CD4-positive, alpha-beta T cell (primary cell): ENCODE measurements around the gene PTDSS2. TPM values are rescaled to one million over a fixed set of nuclear protein-coding genes. Genes with fewer than 3 reads are reported as not detected.
"Not testable (repeated sequence)": the region's sequence is repeated elsewhere in the genome, so short reads cannot be mapped to it uniquely, and the experiment has no call there.

Source experiments
- ATAC-seq: fragments of 200-7000 bp; cut with Tn5 transposase; one replicate; pipeline ENCODE4 v1.10.0; 2022; ENCODE audit warnings: mild to moderate bottlenecking; ENCODE audit not compliant: poor library complexity
- CTCF ChIA-PET: fragments of 350-600 bp; sonication (Branson Sonifier 250); formaldehyde crosslinking; loops from one replicate; lab custom pipeline; 2021; ENCODE audit warnings: antibody characterized with exemption, inconsistent platforms; lab: Charles Lee
- POLR2A ChIA-PET: fragments of 350-600 bp; sonication (Branson Sonifier 250); formaldehyde crosslinking; loops from one replicate; lab custom pipeline; 2021; ENCODE audit warnings: antibody characterized with exemption, inconsistent platforms; lab: Charles Lee
- DNase-seq, 14 experiments: peaks; one replicate each; pipeline ENCODE4 v3.0.0-alpha.2; 2013 to 2020; ENCODE audit warnings: mixed read lengths in 2 of 14
- H3K27ac ChIP-seq, 2 donors: one replicate each; pipeline versions ENCODE4 v1.5.1 to v1.7.0; 2013; ENCODE audit warnings: low read length in 2 of 2, low read depth in 1 of 2, mild to moderate bottlenecking in 1 of 2
- H3K27me3 ChIP-seq, 2 experiments: 1 replicate in 1 of 2; 2 replicates in 1 of 2; pipeline versions ENCODE4 v1.6.1 to v1.7.0; 2013; ENCODE audit warnings: low read length in 2 of 2, control low read depth in 1 of 2, mild to moderate bottlenecking in 1 of 2, moderate library complexity in 1 of 2; ENCODE audit not compliant: insufficient read depth in 2 of 2, control insufficient read depth in 1 of 2
- H3K36me3 ChIP-seq: one replicate; pipeline ENCODE4 v1.6.1; 2013; ENCODE audit warnings: low read length, control low read depth; ENCODE audit not compliant: insufficient read depth
- H3K4me1 ChIP-seq: one replicate; pipeline ENCODE4 v1.6.1; 2013; ENCODE audit warnings: low read length, control low read depth; ENCODE audit not compliant: insufficient read depth
- H3K4me3 ChIP-seq: one replicate; pipeline ENCODE4 v1.5.1; 2013; ENCODE audit warnings: mild to moderate bottlenecking, low read length, moderate library complexity
- H3K9me3 ChIP-seq, 2 experiments: 1 replicate in 1 of 2; 2 replicates in 1 of 2; pipeline versions ENCODE4 v1.6.1 to v1.7.0; 2013; ENCODE audit warnings: low read length in 2 of 2, mild to moderate bottlenecking in 2 of 2, control low read depth in 1 of 2, moderate library complexity in 1 of 2; ENCODE audit not compliant: control insufficient read depth in 1 of 2, insufficient read depth in 1 of 2
- H3K27ac Mint-ChIP-seq: one replicate; pipeline ENCODE4 v1.8.0; 2020; ENCODE audit warnings: mixed read lengths
- H3K27me3 Mint-ChIP-seq: one replicate; pipeline ENCODE4 v1.8.0; 2021; ENCODE audit warnings: mixed read lengths
- H3K36me3 Mint-ChIP-seq: one replicate; pipeline ENCODE4 v1.8.0; 2021; ENCODE audit warnings: low read depth, mixed read lengths
- H3K4me1 Mint-ChIP-seq: one replicate; pipeline ENCODE4 v1.8.0; 2021; ENCODE audit warnings: low read depth, mixed read lengths
- H3K4me3 Mint-ChIP-seq: one replicate; pipeline ENCODE4 v1.8.0; 2020; ENCODE audit warnings: mild to moderate bottlenecking, mixed read lengths
- H3K9me3 Mint-ChIP-seq: one replicate; pipeline ENCODE4 v1.8.0; 2020; ENCODE audit warnings: mixed read lengths
- intact Hi-C, 2 experiments: fragments of 100-400 bp; cut with DNase I in 1 of 2; cut with micrococcal nuclease in 1 of 2; formaldehyde crosslinking; loops; one replicate each; pipeline versions ENCODE4 v1.15.1 to v1.9.0; 2023 to 2025; cut with DNase I, micrococcal nuclease
- polyA plus RNA-seq, 2 donors: library from polyadenylated mRNA; unstranded; fragments of 120-200 nt; gene quantifications; one replicate each; pipeline ENCODE4 v1.2.1, GENCODE V29; 2013
- total RNA-seq, 174 experiments: library from RNA in 2 of 174; stranded (reverse) in 2 of 174; gene quantifications; one replicate each; pipeline ENCODE4 v1.2.3 and lab custom pipeline; 2021 to 2026
- TF ChIP-seq, protein P1 (sequence below): fragments of 200-600 bp; IDR thresholded peaks from one replicate; pipeline ENCODE4 v1.8.0; 2022; ENCODE audit warnings: antibody characterized with exemption, mild to moderate bottlenecking

The PTDSS2 gene
- total RNA-seq (10 to 100 TPM; 15.2 to 18.4 TPM), total RNA-seq (lab: John Stamatoyannopoulos, UW) (7.3 to 34.3 (median 19.0) reads per million in 172 experiments)
- polyA plus RNA-seq (2013, experiment 1 of 2) = 10.5 TPM
- 10.9 TPM for polyA plus RNA-seq (2013, experiment 2 of 2)

DNA sequence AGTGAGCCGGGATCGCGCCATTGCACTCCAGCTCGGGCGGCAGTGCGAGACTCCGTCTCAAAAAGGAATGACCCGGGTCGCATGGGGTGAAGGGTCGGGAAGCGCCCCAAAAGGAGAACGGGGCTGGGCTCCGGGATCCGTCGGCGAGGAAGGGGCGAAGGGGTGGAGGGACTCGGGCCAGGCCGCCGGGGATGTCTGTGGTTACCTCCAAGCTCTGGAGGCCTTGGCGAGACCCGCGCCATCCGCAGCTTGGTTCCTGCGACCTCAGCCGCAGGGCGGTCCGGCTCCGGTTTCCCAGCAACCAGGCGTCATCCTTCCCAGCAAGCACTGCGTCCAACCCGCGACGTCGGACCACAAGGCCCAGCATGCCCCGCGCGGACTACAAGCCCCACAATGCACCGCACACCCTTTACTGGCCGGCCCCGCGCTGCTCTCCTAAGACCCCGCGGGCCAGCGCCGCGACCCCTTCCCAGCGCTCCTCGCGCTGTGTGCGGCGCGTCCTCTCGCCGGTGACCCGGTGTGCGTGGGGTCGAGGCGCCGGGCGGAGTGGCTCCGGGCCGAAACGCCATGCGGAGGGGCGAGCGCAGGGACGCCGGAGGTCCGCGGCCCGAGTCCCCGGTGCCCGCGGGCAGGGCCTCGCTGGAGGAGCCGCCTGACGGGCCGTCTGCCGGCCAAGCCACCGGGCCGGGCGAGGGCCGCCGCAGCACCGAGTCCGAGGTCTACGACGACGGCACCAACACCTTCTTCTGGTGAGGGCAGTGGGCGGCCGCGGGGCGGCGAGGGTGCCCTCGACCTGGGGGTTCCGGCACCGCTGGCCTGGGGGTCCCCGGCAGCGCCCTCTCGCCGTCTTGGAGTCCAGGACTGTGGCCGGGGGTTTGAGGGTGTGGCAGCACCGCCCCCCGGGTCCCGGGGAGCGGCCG lies at the start of gene PTDSS2:
PTDSS2 (plus strand) TSS at position 391 of the 920 bp plus-strand sequence; CDS start at position 568, 177 bp downstream.
- TF ChIP-seq, protein P1, sequence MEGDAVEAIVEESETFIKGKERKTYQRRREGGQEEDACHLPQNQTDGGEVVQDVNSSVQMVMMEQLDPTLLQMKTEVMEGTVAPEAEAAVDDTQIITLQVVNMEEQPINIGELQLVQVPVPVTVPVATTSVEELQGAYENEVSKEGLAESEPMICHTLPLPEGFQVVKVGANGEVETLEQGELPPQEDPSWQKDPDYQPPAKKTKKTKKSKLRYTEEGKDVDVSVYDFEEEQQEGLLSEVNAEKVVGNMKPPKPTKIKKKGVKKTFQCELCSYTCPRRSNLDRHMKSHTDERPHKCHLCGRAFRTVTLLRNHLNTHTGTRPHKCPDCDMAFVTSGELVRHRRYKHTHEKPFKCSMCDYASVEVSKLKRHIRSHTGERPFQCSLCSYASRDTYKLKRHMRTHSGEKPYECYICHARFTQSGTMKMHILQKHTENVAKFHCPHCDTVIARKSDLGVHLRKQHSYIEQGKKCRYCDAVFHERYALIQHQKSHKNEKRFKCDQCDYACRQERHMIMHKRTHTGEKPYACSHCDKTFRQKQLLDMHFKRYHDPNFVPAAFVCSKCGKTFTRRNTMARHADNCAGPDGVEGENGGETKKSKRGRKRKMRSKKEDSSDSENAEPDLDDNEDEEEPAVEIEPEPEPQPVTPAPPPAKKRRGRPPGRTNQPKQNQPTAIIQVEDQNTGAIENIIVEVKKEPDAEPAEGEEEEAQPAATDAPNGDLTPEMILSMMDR = no peak
- CTCF ChIA-PET = interaction anchor here (0.7 to 2.5 kb wide), 16 partner anchors 9 to 243 kb away, joined by 3 to 39 read pairs (median 6); partner anchors contain the start of genes ANO9, BET1L, RIC8A and RNH1
- peaks cover 23% of the 10 kb centered on the region for H3K36me3 Mint-ChIP-seq

DNA sequence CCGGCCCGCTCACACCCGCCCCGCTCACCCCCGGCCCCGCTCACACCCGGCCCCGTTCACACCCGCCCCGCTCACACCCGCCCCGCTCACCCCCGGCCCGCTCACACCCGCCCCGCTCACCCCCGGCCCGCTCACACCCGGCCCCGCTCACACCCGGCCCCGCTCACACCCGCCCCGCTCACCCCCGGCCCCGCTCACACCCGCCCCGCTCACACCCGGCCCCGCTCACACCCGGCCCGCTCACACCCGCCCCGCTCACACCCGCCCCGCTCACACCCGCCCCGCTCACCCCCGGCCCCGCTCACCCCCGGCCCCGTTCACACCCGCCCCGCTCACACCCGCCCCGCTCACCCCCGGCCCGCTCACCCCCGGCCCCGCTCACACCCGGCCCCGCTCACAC lies 48.9 kb upstream of the PTDSS2 start:
- H3K9me3 ChIP-seq = not testable (repeated sequence)

More for the DNA sequence above, at the start of gene PTDSS2:
- peaks cover 39% of the 10 kb centered on the region for H3K4me1 ChIP-seq
- H3K36me3 ChIP-seq = peaks cover 16% of the 10 kb centered on the region
- H3K27ac ChIP-seq = peak within 1 kb of the TSS; percentile 84 to 89
- no peaks in the 10 kb centered on the region for H3K27me3 ChIP-seq
- Mint-ChIP-seq H3K9me3 (no peaks in the 10 kb centered on the region), H3K27ac (peak within 1 kb of the TSS; percentile 95), H3K27me3 (no peaks in the 10 kb centered on the region), H3K4me1 (peaks cover 30% of the 10 kb centered on the region), H3K4me3 (peak within 1 kb of the TSS; percentile 99)
- DNase-seq (peak; percentile 88 to 98 (median 94)), ATAC-seq (peak; percentile 71)
- intact Hi-C loops = loop anchor here (1.0 to 10.0 kb wide), 9 partner anchors 43 to 243 kb away; partner anchors contain the start of genes BET1L (in 2 of the 2), RIC8A (in 2 of the 2), PSMD13 (in 1 of the 2) and RNH1 (in 1 of the 2)
- H3K4me3 ChIP-seq = peak within 1 kb of the TSS; percentile 60
- POLR2A ChIA-PET = interaction anchor here (0.6 to 4.7 kb wide), 19 partner anchors 8 to 243 kb away, joined by 3 to 88 read pairs (median 5); partner anchors contain the start of genes ANO9, BET1L, PSMD13 and RIC8A
- H3K9me3 ChIP-seq = no peaks in the 10 kb centered on the region

DNA sequence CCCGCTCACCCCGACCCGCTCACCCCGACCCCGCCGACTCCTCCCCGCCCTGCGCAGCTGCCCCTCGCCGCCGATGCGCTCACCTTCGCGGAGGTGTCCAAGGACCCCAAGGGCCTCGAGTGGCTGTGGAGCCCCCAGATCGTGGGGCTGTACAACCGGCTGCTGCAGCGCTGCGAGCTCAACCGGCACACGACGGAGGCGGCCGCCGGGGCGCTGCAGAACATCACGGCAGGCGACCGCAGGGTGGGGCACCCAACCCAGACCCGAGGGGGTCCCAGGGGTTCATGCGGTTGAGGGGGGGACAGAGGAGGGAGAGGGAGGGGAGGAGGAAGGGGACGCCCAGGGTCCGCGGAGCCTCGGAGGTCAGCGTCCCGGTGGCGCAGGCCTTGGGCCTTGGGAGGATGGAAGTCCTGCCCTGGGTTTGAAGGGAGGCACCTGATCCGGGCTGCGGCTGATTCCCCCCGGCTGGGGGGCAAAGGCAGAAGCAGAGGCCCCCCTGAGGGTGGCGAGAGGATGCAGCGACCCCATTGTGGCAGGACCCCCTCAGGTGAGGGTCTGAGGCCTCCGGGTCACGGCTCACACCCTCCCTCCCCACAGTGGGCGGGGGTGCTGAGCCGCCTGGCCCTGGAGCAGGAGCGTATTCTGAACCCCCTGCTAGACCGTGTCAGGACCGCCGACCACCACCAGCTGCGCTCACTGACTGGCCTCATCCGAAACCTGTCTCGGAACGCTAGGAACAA lies 46.9 kb upstream of the PTDSS2 start:
- Mint-ChIP-seq H3K9me3 (no peaks in the 10 kb centered on the region), H3K4me1 (peaks cover 13% of the 10 kb centered on the region), H3K4me3 (no peak overlapping the region), H3K36me3 (peaks cover 4% of the 10 kb centered on the region), H3K27me3 (peaks cover 12% of the 10 kb centered on the region), H3K27ac (no peak overlapping the region)
- Histone ChIP-seq H3K4me3 (no peak overlapping the region), H3K27me3 (no peaks in the 10 kb centered on the region), H3K4me1 (peaks cover 38% of the 10 kb centered on the region), H3K36me3 (peaks cover 5% of the 10 kb centered on the region), H3K27ac (no peak overlapping the region), H3K9me3 (peaks cover 0 to 7% of the 10 kb centered on the region in 2 experiments)
- CTCF ChIA-PET = interaction anchor here (1.3 kb wide), 1 partner anchor 45 kb away, joined by 3 read pairs; no protein-coding TSS in a partner anchor
- DNase-seq = peak in 1 of 14 experiments; percentile 37
- TF ChIP-seq, protein P1 = no peak
- no peak for ATAC-seq
- intact Hi-C loops = no loop called here
- POLR2A ChIA-PET = interaction anchor here (0.6 to 7.3 kb wide), 4 partner anchors 13 to 197 kb away, joined by 3 to 88 read pairs (median 39); partner anchors contain the start of genes BET1L, PTDSS2, RIC8A and SIGIRR

More for the DNA sequence above, 48.9 kb upstream of the PTDSS2 start:
- H3K36me3 Mint-ChIP-seq, H3K4me3 Mint-ChIP-seq, DNase-seq, H3K27me3 ChIP-seq, H3K27ac Mint-ChIP-seq, H3K27ac ChIP-seq, H3K36me3 ChIP-seq, H3K9me3 Mint-ChIP-seq, ATAC-seq, intact Hi-C loops, CTCF ChIA-PET, H3K4me3 ChIP-seq, POLR2A ChIA-PET: not testable (repeated sequence)
- peaks cover 35% of the 10 kb centered on the region for H3K4me1 ChIP-seq
- Mint-ChIP-seq H3K4me1 (peaks cover 13% of the 10 kb centered on the region), H3K27me3 (peaks cover 16% of the 10 kb centered on the region)
